Effector memory CD8-positive, alpha-beta T cell (primary cell): ENCODE data around the gene RHOH.

Experiments
- ATAC-seq: fragments of 150-1000 bp; cut with Tn5 transposase; replicated peaks from 2 replicates; pipeline ENCODE4 v1.10.0; 2021; ENCODE audit warnings: mild to moderate bottlenecking, moderate library complexity
- DNase-seq, 3 experiments: peaks; one replicate each; pipeline ENCODE4 v3.0.0; 2021
- H3K27ac Mint-ChIP-seq, 2 donors: one replicate each; pipeline ENCODE4 v1.8.0; 2022; ENCODE audit warnings: mild to moderate bottlenecking in 2 of 2, mixed read lengths in 2 of 2, moderate library complexity in 2 of 2
- H3K27me3 Mint-ChIP-seq, 2 donors: one replicate each; pipeline ENCODE4 v1.8.0; 2022; ENCODE audit warnings: mixed read lengths in 2 of 2
- H3K36me3 Mint-ChIP-seq: one replicate; pipeline ENCODE4 v1.8.0; 2022; ENCODE audit warnings: mild to moderate bottlenecking, moderate library complexity, mixed read lengths; ENCODE audit not compliant: insufficient read depth
- H3K4me1 Mint-ChIP-seq, 2 donors: one replicate each; pipeline ENCODE4 v1.8.0; 2022; ENCODE audit warnings: low read depth in 2 of 2, mixed read lengths in 2 of 2
- H3K4me3 Mint-ChIP-seq, 2 donors: one replicate each; pipeline ENCODE4 v1.8.0; 2022; ENCODE audit warnings: mild to moderate bottlenecking in 2 of 2, mixed read lengths in 2 of 2, moderate library complexity in 2 of 2
- H3K9me3 Mint-ChIP-seq, 2 donors: one replicate each; pipeline ENCODE4 v1.8.0; 2022; ENCODE audit warnings: mixed read lengths in 2 of 2

The RHOH gene

DNA sequence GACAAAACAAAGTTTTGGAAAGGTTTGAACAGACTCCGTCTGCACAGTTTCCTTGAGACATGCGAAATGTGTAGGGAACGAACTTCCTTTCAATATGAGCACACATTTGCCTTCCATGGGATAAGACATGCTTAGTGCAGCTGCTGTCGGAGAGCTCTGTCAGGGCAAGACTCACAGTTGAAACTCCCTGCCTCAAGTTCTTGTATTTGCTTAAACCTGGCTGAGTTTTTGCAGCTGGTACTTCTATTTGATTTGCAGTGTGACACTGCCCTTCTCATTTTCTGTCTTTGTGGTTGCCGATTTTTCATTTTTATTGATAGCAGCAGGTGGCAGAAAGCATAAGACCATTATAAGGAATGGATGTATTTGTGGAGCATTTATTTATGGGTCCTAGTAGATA, 18.2 kb upstream of the RHOH start:
- Mint-ChIP-seq H3K36me3 (no peaks in the 10 kb centered on the region), H3K9me3 (no peaks in the 10 kb centered on the region), H3K4me3 (no peak overlapping the region), H3K27me3 (no peaks in the 10 kb centered on the region), H3K4me1 (peaks cover under 1 to 3% of the 10 kb centered on the region in 2 donors), H3K27ac (no peak overlapping the region)
- ATAC-seq (no peak), DNase-seq (no peak)

- ATAC-seq (no peak), DNase-seq (no peak)
- no peak overlapping the region for H3K27ac Mint-ChIP-seq
- no peak overlapping the region for H3K4me3 Mint-ChIP-seq
- no peaks in the 10 kb centered on the region for H3K9me3 Mint-ChIP-seq
- peaks cover 3 to 6% of the 10 kb centered on the region in 2 donors for H3K4me1 Mint-ChIP-seq
- no peaks in the 10 kb centered on the region for H3K27me3 Mint-ChIP-seq
- no peaks in the 10 kb centered on the region for H3K36me3 Mint-ChIP-seq
These were observed 17.5 kb upstream of the RHOH start for GRCh38 chr4:40179360-40179759.

DNA sequence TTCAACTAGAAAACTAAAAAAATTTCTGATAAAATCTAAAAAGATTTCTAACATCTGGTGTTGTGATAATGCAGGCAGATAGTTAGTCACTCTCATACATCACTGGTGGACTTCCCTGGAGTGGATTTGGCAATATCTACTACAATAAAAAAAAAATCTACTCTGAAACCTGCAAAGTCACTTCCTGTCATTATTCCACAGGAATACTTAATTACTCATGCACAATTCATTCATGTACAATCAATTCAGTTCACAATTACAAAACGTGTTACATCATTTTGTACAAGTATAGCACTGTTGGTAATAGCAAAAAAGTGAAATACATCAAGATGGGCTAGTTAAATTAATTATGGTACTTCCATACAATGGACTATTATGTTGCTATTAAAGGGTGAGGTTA, 16.5 kb upstream of the RHOH start:
- Mint-ChIP-seq H3K4me1 (peaks cover 3 to 6% of the 10 kb centered on the region in 2 donors), H3K27me3 (no peaks in the 10 kb centered on the region), H3K9me3 (no peaks in the 10 kb centered on the region), H3K4me3 (no peak overlapping the region), H3K27ac (no peak overlapping the region), H3K36me3 (no peaks in the 10 kb centered on the region)
- DNase-seq = no peak
- ATAC-seq = no peak

- Mint-ChIP-seq H3K27ac (no peak overlapping the region), H3K4me3 (no peak overlapping the region), H3K9me3 (no peaks in the 10 kb centered on the region), H3K4me1 (peaks cover 5 to 6% of the 10 kb centered on the region in 2 donors), H3K36me3 (no peaks in the 10 kb centered on the region), H3K27me3 (no peaks in the 10 kb centered on the region)
- DNase-seq = no peak
- no peak for ATAC-seq
These were observed 14.8 kb upstream of the RHOH start for GRCh38 chr4:40182001-40182400.

DNA sequence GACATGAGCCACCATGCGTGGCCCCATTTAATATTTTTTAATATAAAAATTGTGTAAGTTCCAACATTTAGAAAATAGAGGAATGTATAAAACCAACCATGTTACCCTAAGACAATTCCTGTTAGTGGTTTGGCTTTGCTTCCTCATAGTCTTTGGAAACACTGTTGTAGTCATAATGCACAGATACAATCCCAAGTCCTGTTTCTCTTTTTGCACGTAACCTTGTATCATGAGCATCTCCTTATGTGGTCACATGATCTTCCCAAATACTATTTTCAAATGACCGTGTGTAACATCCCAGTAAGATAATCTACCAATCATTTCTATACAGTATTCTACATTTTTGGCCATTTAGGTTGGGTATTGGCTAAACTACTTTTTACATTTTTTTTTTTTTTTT, 13.9 kb upstream of the RHOH start:
- no peaks in the 10 kb centered on the region for H3K36me3 Mint-ChIP-seq
- ATAC-seq (no peak), DNase-seq (no peak)
- H3K4me1 Mint-ChIP-seq = peaks cover 5 to 10% of the 10 kb centered on the region in 2 donors
- H3K9me3 Mint-ChIP-seq = no peaks in the 10 kb centered on the region
- no peaks in the 10 kb centered on the region for H3K27me3 Mint-ChIP-seq
- no peak overlapping the region for H3K27ac Mint-ChIP-seq
- H3K4me3 Mint-ChIP-seq = no peak overlapping the region

DNA sequence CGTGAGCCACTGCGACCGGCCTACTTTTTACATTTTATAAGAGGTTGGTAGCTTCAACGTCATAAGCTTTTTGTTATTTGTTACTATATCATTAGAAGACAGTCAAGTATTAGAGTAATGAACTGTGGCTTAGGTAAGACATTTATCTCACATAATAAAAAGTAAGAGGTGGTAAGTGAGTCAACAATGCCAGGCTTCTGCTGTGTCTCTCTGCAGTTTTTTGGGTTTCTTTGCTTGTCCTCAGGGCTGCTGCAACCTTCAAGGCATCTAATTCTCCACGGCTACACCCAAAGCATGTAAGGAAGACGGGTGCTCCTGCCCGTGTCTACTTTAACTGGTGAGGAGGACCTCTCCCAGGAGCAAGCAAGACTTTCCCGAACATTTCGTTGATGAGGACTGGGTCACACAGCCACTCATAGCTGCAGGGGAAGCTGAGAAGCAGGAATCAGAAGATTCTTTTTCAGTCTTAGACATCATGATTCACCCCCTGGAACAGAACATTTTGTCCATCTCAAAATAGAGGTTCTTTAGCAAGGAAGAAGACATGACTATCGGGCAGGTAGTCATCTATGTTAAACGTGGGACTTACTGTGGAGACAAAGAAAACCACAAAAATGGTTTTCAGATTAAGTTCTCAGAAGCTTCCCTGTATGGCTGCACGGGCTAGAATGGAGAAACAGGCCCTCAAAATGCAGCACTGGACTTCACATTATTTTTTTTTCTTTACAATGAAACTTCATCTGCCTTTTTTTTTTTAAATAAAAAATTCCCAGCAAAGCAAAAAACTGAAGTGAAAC, 13.0 kb upstream of the RHOH start:
- ATAC-seq (no peak), DNase-seq (no peak)
- Mint-ChIP-seq H3K9me3 (no peaks in the 10 kb centered on the region), H3K27me3 (no peaks in the 10 kb centered on the region), H3K27ac (peak overlapping the region in 1 of 2 donors; percentile 56), H3K36me3 (no peaks in the 10 kb centered on the region), H3K4me1 (peaks cover 5 to 10% of the 10 kb centered on the region in 2 donors), H3K4me3 (peak overlapping the region; percentile 34 to 68)

DNA sequence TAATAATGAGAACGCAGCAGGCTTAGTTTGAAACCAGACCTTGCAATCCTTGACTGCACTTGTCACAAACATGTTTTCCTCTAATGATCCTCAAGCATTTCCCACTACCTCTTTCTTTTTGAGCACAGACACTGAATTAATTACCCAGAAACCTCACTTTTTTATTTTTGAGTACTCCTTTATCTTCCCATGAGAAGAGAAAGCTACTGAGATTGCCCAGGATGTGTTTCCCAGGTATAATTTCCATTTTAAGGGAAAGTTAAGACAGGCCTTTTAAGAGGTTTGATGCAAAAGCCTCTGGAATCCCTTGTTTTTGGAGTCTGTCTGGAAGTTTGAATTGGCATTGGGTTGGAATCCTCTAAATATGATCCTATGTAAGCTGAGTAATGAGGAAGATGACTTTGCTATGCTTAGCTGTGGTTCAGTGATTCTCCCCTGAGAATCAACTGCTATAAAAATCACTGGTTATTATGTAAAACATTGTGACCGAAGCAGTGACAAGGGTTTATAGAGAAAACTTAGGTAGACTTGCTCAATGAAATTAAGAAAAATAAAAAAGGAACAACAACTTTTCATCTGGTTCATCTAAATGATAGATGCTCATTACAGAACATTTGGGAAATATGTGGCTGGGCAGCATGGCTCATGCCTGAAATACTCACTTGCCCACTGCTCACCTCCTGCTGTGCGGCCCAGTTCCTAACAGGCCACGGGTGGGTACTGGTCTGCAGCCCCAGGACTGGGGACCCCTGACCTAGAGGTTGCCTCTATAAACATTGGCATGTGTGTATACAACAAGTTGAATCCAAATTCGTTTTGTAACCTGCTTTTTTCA, 10.8 kb upstream of the RHOH start:
- Mint-ChIP-seq H3K36me3 (peaks cover 1% of the 10 kb centered on the region), H3K9me3 (no peaks in the 10 kb centered on the region), H3K4me3 (no peak overlapping the region), H3K27ac (no peak overlapping the region), H3K4me1 (peaks cover 5 to 25% of the 10 kb centered on the region in 2 donors), H3K27me3 (no peaks in the 10 kb centered on the region)
- ATAC-seq (peak; percentile 16), DNase-seq (no peak)

DNA sequence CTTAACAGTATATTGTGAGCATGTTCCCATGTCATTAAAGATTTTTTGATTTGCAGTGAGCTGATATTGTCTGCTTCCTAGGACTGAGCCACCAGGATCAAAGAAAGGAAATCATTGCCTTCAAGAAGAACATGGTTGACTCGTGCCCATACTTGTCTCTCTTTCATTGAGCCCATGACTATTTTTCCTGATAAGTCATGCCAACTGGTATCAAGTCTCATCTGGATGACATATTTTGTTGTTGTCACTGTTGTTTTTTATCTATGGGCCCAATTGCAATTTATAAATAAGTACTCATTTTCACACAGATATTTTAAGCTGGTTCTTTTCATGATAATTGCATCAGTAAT, 10.2 kb upstream of the RHOH start:
- H3K27ac Mint-ChIP-seq = no peak overlapping the region
- ATAC-seq = no peak
- H3K4me3 Mint-ChIP-seq = no peak overlapping the region
- peaks cover 6 to 31% of the 10 kb centered on the region in 2 donors for H3K4me1 Mint-ChIP-seq
- H3K9me3 Mint-ChIP-seq = no peaks in the 10 kb centered on the region
- no peak for DNase-seq
- H3K27me3 Mint-ChIP-seq = no peaks in the 10 kb centered on the region
- H3K36me3 Mint-ChIP-seq = peaks cover 6% of the 10 kb centered on the region

GRCh38 chr4:40187386-40187906, 9.4 kb upstream of the RHOH start:
- ATAC-seq = no peak

DNA sequence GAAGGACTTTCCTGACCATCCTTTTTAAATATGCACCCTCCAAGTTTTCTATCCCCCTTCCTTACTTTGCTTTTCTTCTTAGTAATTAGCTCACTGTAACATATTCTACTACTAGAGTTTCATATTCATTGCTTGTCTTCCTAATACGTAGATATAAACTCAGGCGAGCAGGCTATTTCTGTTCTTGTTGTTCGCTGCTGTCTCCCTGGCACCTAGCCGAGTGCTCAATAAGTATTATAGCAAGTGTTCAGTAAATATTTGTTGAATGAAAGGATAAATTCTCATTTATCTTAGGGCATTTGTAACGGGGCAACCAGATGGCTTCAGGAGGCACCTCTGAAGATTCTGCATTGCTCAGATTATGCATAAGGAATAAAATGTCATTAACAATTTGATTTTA, 6.8 kb upstream of the RHOH start:
- DNase-seq (no peak), ATAC-seq (no peak)
- Mint-ChIP-seq H3K4me1 (peaks cover 21 to 54% of the 10 kb centered on the region in 2 donors), H3K9me3 (no peaks in the 10 kb centered on the region), H3K36me3 (peaks cover 24% of the 10 kb centered on the region), H3K27me3 (no peaks in the 10 kb centered on the region), H3K4me3 (peak overlapping the region; percentile 98 to 99), H3K27ac (peak overlapping the region; percentile 53 to 99)

More at GRCh38 chr4:40187386-40187906, 9.4 kb upstream of the RHOH start:
- no peak for DNase-seq
- Mint-ChIP-seq H3K27ac (no peak overlapping the region), H3K36me3 (peaks cover 7% of the 10 kb centered on the region), H3K4me1 (peaks cover 10 to 37% of the 10 kb centered on the region in 2 donors), H3K9me3 (no peaks in the 10 kb centered on the region), H3K4me3 (peak overlapping the region in 1 of 2 donors; percentile 9), H3K27me3 (no peaks in the 10 kb centered on the region)

- H3K36me3 Mint-ChIP-seq = peaks cover 26% of the 10 kb centered on the region
- peaks cover 24 to 58% of the 10 kb centered on the region in 2 donors for H3K4me1 Mint-ChIP-seq
- no peaks in the 10 kb centered on the region for H3K27me3 Mint-ChIP-seq
- peak overlapping the region; percentile 98 to 99 for H3K4me3 Mint-ChIP-seq
- DNase-seq (no peak), ATAC-seq (no peak)
- H3K9me3 Mint-ChIP-seq = no peaks in the 10 kb centered on the region
- H3K27ac Mint-ChIP-seq = peak overlapping the region; percentile 53 to 99
These were observed 6.4 kb upstream of the RHOH start for GRCh38 chr4:40190465-40190864.

DNA sequence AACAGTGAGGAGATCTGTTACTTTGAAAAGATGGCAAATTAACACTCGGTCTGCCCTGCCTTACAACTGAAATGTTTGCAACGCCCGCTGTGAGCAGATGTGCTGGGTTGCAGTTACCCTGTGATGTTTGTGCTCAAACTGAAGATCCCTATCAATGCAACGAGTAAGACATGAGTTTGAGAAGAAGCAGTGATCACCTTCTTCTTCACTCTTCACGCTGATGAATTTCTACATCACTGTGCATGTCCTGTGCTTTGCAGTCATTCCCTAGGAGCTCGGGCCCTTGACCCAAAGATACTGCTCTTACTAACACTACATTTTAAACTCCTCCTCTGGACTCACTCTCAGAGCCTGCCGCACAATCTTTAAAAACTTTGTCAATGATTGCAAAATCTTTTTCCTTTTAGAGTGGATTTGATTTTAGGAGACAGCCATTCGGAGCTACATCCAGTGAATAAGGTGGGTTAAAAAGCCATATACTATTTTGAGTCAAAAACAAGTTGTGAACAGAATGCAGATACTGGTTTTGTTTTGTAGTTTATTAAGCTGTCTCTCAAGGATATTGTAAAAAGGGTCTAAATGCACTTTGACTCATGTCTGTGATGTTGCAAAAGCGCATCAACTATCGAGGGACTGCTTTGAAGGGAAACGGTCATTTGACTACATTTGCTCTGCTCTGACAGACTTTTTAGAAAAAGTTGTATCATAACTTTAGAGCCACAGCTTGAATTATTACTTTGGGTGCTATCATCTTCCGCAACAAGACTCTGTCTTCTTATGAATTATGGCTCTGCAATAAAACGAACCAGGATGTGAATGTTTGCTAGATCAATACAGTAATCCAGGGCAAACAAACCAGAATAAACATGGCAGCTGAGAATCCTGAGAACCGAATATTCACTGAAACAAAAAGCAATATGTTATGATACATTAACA, 5.7 kb upstream of the RHOH start:
- peak overlapping the region; percentile 98 to 99 for H3K4me3 Mint-ChIP-seq
- no peaks in the 10 kb centered on the region for H3K27me3 Mint-ChIP-seq
- H3K36me3 Mint-ChIP-seq = peaks cover 27% of the 10 kb centered on the region
- peak overlapping the region; percentile 53 to 99 for H3K27ac Mint-ChIP-seq
- ATAC-seq (peak; percentile 14), DNase-seq (no peak)
- peaks cover 29 to 65% of the 10 kb centered on the region in 2 donors for H3K4me1 Mint-ChIP-seq
- H3K9me3 Mint-ChIP-seq = no peaks in the 10 kb centered on the region
